Measurements from ENCODE around the gene ALDH7A1.

ALDH7A1 gene

GRCh38 chr5:126483156-126483555, 111.9 kb downstream of the ALDH7A1 start:
- no peak for DNase-seq (ENCODE audit: low spot score)
- TF ChIP-seq CTCF (IDR thresholded peaks at IDR 0.05; ENCODE audit: extremely low read depth, missing control alignments) = no peak

GRCh38 chr5:126482591-126482990, 112.4 kb downstream of the ALDH7A1 start:
- DNase-seq (ENCODE audit: low spot score) = no peak
- TF ChIP-seq CTCF (IDR thresholded peaks at IDR 0.05; ENCODE audit: extremely low read depth, missing control alignments) = no peak

- DNase-seq (ENCODE audit: low spot score) = no peak
- TF ChIP-seq CTCF (IDR thresholded peaks at IDR 0.05; ENCODE audit: extremely low read depth, missing control alignments) = no peak
These were observed 113.8 kb downstream of the ALDH7A1 start for GRCh38 chr5:126481243-126481642.

Measured in GM20000 (cell line).